H1 (cell line): Measurements from ENCODE around the gene ARL2. TPM values are rescaled to one million over a fixed set of nuclear protein-coding genes. Genes with fewer than 3 reads are reported as not detected.

ENCODE experiments used
- CTCF ChIA-PET: fragments of 300-600 bp; sonication (Branson Sonifier 250); formaldehyde crosslinking; loops from one replicate; lab custom pipeline; 2021; ENCODE audit not compliant: partially characterized antibody; lab: Charles Lee
- POLR2A ChIA-PET: fragments of 300-600 bp; sonication (Branson Sonifier 250); formaldehyde crosslinking; loops from one replicate; lab custom pipeline; 2021; ENCODE audit warnings: inconsistent platforms; ENCODE audit not compliant: partially characterized antibody; lab: Charles Lee
- DNase-seq, 2 experiments: peaks; one replicate each; pipeline versions ENCODE4 v3.0.0 to v3.0.0-alpha.2; 2010 to 2022; ENCODE audit warnings: low spot score in 2 of 2, low read depth in 1 of 2, mixed read lengths in 1 of 2
- FAIRE-seq: peaks from 2 replicates; lab custom pipeline; 2011; peaks lifted over from hg19 to GRCh38; lab: Jason Lieb, UNC
- H2AFZ ChIP-seq: 2 replicates; pipeline ENCODE4 v1.8.1; 2012; ENCODE audit warnings: low read length, inconsistent platforms
- H2AK5ac ChIP-seq: 2 replicates; pipeline ENCODE4 v1.6.1; 2013; ENCODE audit warnings: low read depth, low read length
- H2BK120ac ChIP-seq: replicated peaks from 2 replicates; pipeline ENCODE3; 2013; ENCODE audit warnings: low read depth, low read length, inconsistent platforms
- H2BK12ac ChIP-seq: 2 replicates; pipeline ENCODE4 v1.6.1; 2013; ENCODE audit warnings: low read depth, low read length
- H2BK15ac ChIP-seq: 2 replicates; pipeline ENCODE4 v1.6.1; 2013; ENCODE audit warnings: low read length
- H2BK20ac ChIP-seq: 2 replicates; pipeline ENCODE4 v1.6.1; 2013; ENCODE audit warnings: low read length
- H2BK5ac ChIP-seq: 2 replicates; pipeline ENCODE4 v1.6.1; 2013; ENCODE audit warnings: low read depth, low read length
- H3K14ac ChIP-seq: 2 replicates; pipeline ENCODE4 v1.6.1; 2013; ENCODE audit warnings: inconsistent platforms; ENCODE audit not compliant: insufficient read length
- H3K18ac ChIP-seq: 2 replicates; pipeline ENCODE4 v1.6.1; 2013; ENCODE audit warnings: low read length; ENCODE audit errors: extremely low read depth
- H3K23ac ChIP-seq: 2 replicates; pipeline ENCODE4 v1.6.1; 2013; ENCODE audit warnings: inconsistent platforms; ENCODE audit not compliant: insufficient read length
- H3K23me2 ChIP-seq: 2 replicates; pipeline ENCODE4 v1.6.1; 2013; ENCODE audit warnings: low read depth, low read length
- H3K27ac ChIP-seq: 2 replicates; pipeline ENCODE4 v1.6.1; 2011; ENCODE audit warnings: low read depth, low read length, inconsistent platforms
- H3K27me3 ChIP-seq, 4 experiments: replicated peaks in 1 of 4; 1 replicate in 1 of 4; 2 replicates in 3 of 4; pipeline versions ENCODE4 v1.6.1 to v1.8.1; 2011 to 2013; ENCODE audit warnings: low read length in 3 of 4, mild to moderate bottlenecking in 3 of 4, inconsistent platforms in 2 of 4, mixed read lengths in 2 of 4, moderate library complexity in 1 of 4; ENCODE audit not compliant: control insufficient read depth in 3 of 4, insufficient read depth in 3 of 4; ENCODE audit errors: extremely low read depth in 1 of 4
- H3K36me3 ChIP-seq, 4 experiments: 2 replicates each; pipeline versions ENCODE4 v1.6.1 to v1.8.1; 2011 to 2013; ENCODE audit warnings: mild to moderate bottlenecking in 4 of 4, low read length in 3 of 4, moderate library complexity in 2 of 4, control low read depth in 1 of 4, inconsistent platforms in 1 of 4; ENCODE audit not compliant: insufficient read depth in 4 of 4, control insufficient read depth in 2 of 4
- H3K4ac ChIP-seq: replicated peaks from 2 replicates; pipeline ENCODE3; 2013; ENCODE audit warnings: low read length, low read depth, mixed read lengths, inconsistent platforms; ENCODE audit not compliant: insufficient read length
- H3K4me1 ChIP-seq, 4 experiments: replicated peaks in 1 of 4; 1 replicate in 1 of 4; 2 replicates in 3 of 4; pipeline versions ENCODE4 v1.6.1 to v1.8.1; 2011 to 2013; ENCODE audit warnings: low read length in 3 of 4, inconsistent platforms in 2 of 4, mixed read lengths in 1 of 4; ENCODE audit not compliant: insufficient read depth in 4 of 4, control insufficient read depth in 3 of 4
- H3K4me2 ChIP-seq, 2 experiments: 2 replicates each; pipeline versions ENCODE4 v1.6.1 to v1.8.1; 2011 to 2013; ENCODE audit warnings: low read depth in 2 of 2, low read length in 2 of 2, control low read depth in 1 of 2, inconsistent platforms in 1 of 2, mild to moderate bottlenecking in 1 of 2; ENCODE audit not compliant: insufficient read depth in 1 of 2
- H3K4me3 ChIP-seq, 4 experiments: fragments of 200-600, 300-600 bp in 1 of 4; sonication (generic), shearing (Covaris generic), sonication (Bioruptor Twin) in 1 of 4; 2 replicates each; pipeline versions ENCODE4 v1.5.1 to v1.8.1; 2011 to 2016; ENCODE audit warnings: low read length in 4 of 4, low read depth in 3 of 4, control low read depth in 2 of 4, inconsistent platforms in 2 of 4, mild to moderate bottlenecking in 2 of 4, mixed read lengths in 1 of 4, moderate library complexity in 1 of 4; ENCODE audit not compliant: insufficient read depth in 2 of 4; ENCODE audit errors: extremely low read depth in 1 of 4
- H3K56ac ChIP-seq: replicated peaks from 2 replicates; pipeline ENCODE3; 2013; ENCODE audit warnings: low read depth, mild to moderate bottlenecking, mixed read lengths, low read length, inconsistent platforms; ENCODE audit not compliant: insufficient read length
- H3K79me1 ChIP-seq: 2 replicates; pipeline ENCODE4 v1.6.1; 2013; ENCODE audit warnings: low read depth, low read length, control low read depth
- H3K79me2 ChIP-seq, 2 experiments: 2 replicates each; pipeline versions ENCODE4 v1.6.1 to v1.8.1; 2012 to 2013; ENCODE audit warnings: low read length in 2 of 2, mild to moderate bottlenecking in 2 of 2, inconsistent platforms in 1 of 2; ENCODE audit not compliant: insufficient read depth in 2 of 2, control insufficient read depth in 1 of 2
- H3K9ac ChIP-seq, 4 experiments: replicated peaks in 1 of 4; 1 replicate in 1 of 4; 2 replicates in 3 of 4; pipeline versions ENCODE4 v1.6.1 to v1.8.1; 2011 to 2013; ENCODE audit warnings: low read depth in 3 of 4, low read length in 3 of 4, control low read depth in 2 of 4, mild to moderate bottlenecking in 2 of 4, moderate library complexity in 2 of 4, inconsistent platforms in 1 of 4; ENCODE audit errors: extremely low read depth in 1 of 4
- H3K9me3 ChIP-seq, 2 experiments: 2 replicates each; pipeline versions ENCODE4 v1.6.1 to v1.8.1; 2012 to 2013; ENCODE audit warnings: mild to moderate bottlenecking in 2 of 2, moderate library complexity in 2 of 2, control low read depth in 1 of 2, inconsistent platforms in 1 of 2, low read depth in 1 of 2, low read length in 1 of 2, mixed read lengths in 1 of 2; ENCODE audit not compliant: insufficient read depth in 2 of 2
- H4K20me1 ChIP-seq, 2 experiments: replicated peaks in 1 of 2; 2 replicates each; pipeline versions ENCODE3 to v1.8.1; 2011 to 2013; ENCODE audit warnings: inconsistent platforms in 2 of 2, low read length in 2 of 2, mild to moderate bottlenecking in 1 of 2; ENCODE audit not compliant: insufficient read depth in 2 of 2, control insufficient read depth in 1 of 2
- H4K5ac ChIP-seq: 2 replicates; pipeline ENCODE4 v1.6.1; 2013; ENCODE audit warnings: low read length, low read depth, mixed read lengths, inconsistent platforms; ENCODE audit not compliant: insufficient read length
- H4K8ac ChIP-seq: 2 replicates; pipeline ENCODE4 v1.8.0; 2013; ENCODE audit warnings: mild to moderate bottlenecking, moderate library complexity, low read length, inconsistent platforms; ENCODE audit not compliant: insufficient read depth; ENCODE audit errors: extremely low read depth
- H4K91ac ChIP-seq: replicated peaks from 2 replicates; pipeline ENCODE3; 2013; ENCODE audit warnings: low read length, mixed read lengths, inconsistent platforms; ENCODE audit not compliant: insufficient read length
- BACH1 ChIP-seq: IDR thresholded peaks from 2 replicates; pipeline ENCODE4 v1.6.1; 2012; ENCODE audit warnings: low read length, improper control_type of control experiment
- KDM5A ChIP-seq: fragments of 200-600 bp; IDR thresholded peaks from 2 replicates; pipeline ENCODE4 v1.7.1; 2012; ENCODE audit warnings: mild to moderate bottlenecking, low read length, inconsistent platforms, mixed read lengths
- SRF ChIP-seq: IDR thresholded peaks from 2 replicates; pipeline ENCODE4 v1.6.1; 2011; ENCODE audit warnings: mild to moderate bottlenecking, low read depth, low read length, moderate library complexity
- ZNF274 ChIP-seq: IDR thresholded peaks from 2 replicates; pipeline ENCODE4 v1.7.0; 2012; ENCODE audit warnings: low read length, borderline replicate concordance; ENCODE audit errors: extremely low read depth
- WGBS, 2 experiments: shearing (Covaris generic) in 1 of 2; methylation state at CpG; one replicate each; pipeline versions ENCODE4 v1.1.6 to v1.1.7; 2013 to 2015; ENCODE audit warnings: low lambda C conversion rate in 2 of 2, mixed read lengths in 2 of 2, inconsistent platforms in 1 of 2, low coverage in 1 of 2, missing lambda C conversion rate in 1 of 2; ENCODE audit not compliant: insufficient replicate concordance in 2 of 2, insufficient coverage in 1 of 2, insufficient read length in 1 of 2; ENCODE audit errors: extremely low coverage in 1 of 2, missing lambda C conversion rate in 1 of 2; 5-methylcytosine and 5-hydroxymethylcytosine counted together
- polyA plus RNA-seq, 7 experiments: library from polyadenylated mRNA; depleted of rRNA in 3 of 7; stranded (reverse) in 5 of 7; unstranded in 2 of 7; fragments of >200 nt in 5 of 7; fragments of 200-250 nt in 2 of 7; gene quantifications; 1 replicate in 5 of 7; 2 replicates in 1 of 7; 4 replicates in 1 of 7; pipeline versions ENCODE4 v1.2.1 to v1.2.3, GENCODE V29; 2011 to 2013; ENCODE audit warnings: missing spikeins in 2 of 7, mixed read lengths in 2 of 7
- total RNA-seq: library from RNA; stranded (reverse); fragmentation: NEBNext Ultra II Directional; extraction: Animal tissue kit (Norgen Biotek cat#: 25700); gene quantifications from 2 replicates; pipeline ENCODE4 v1.2.1, GENCODE V29; 2021

Gene ARL2
- total and polyA plus RNA-seq, 2 of the 8 experiments (the other 6 are each of a cell fraction or from before 2014, with no cell fraction given) = 186 to 535 TPM

- Histone ChIP-seq H2BK15ac (no peak overlapping the region; the same call in 1 of the 2 replicates), H3K4me1 (no peaks in the 10 kb centered on the region), H3K9me3 (no peaks in the 10 kb centered on the region), H3K23ac (no peak overlapping the region), H2BK5ac (no peak overlapping the region), H2AFZ (no peak overlapping the region), H3K4ac (no peak overlapping the region), H3K79me2 (no peaks in the 10 kb centered on the region), H2AK5ac (no peak overlapping the region), H3K27ac (no peak overlapping the region), H3K56ac (no peak overlapping the region), H4K91ac (no peak overlapping the region), H3K23me2 (no peaks in the 10 kb centered on the region), H3K18ac (no peak overlapping the region), H4K5ac (no peak overlapping the region), H3K79me1 (no peaks in the 10 kb centered on the region), H2BK120ac (no peak overlapping the region), H4K8ac (no peak overlapping the region), H3K27me3 (no peaks in the 10 kb centered on the region; a peak in 2 of 7 replicates), H3K36me3 (no peaks in the 10 kb centered on the region), H3K4me2 (no peak overlapping the region), H2BK12ac (no peak overlapping the region), H3K14ac (no peak overlapping the region), H2BK20ac (no peak overlapping the region), H4K20me1 (no peaks in the 10 kb centered on the region), H3K4me3 (no peak overlapping the region), H3K9ac (no peak overlapping the region)
- FAIRE-seq = no peak
- 85% methylated on average over 6 of the region's 6 CpGs; no CpG with 5 or more reads in 1 of the 2 experiments for WGBS, 2 experiments
- no peak for DNase-seq
- TF ChIP-seq ZNF274 = no peak
- TF ChIP-seq KDM5A = no peak
- no peak for TF ChIP-seq SRF
- no peak for TF ChIP-seq BACH1
- ChIA-PET POLR2A (interaction anchor here (0.6 to 3.4 kb wide), 6 partner anchors 9 to 450 kb away, joined by 3 to 16 read pairs (median 4); no protein-coding TSS in a partner anchor), CTCF (interaction anchor here (0.5 to 4.2 kb wide), 7 partner anchors 9 to 192 kb away, joined by 3 to 28 read pairs (median 3); no protein-coding TSS in a partner anchor)
These were observed 43.0 kb downstream of the ARL2 start for GRCh38 chr11:65056999-65057398.
